ENCODE results near the gene CDCA8.

Gene CDCA8

DNA sequence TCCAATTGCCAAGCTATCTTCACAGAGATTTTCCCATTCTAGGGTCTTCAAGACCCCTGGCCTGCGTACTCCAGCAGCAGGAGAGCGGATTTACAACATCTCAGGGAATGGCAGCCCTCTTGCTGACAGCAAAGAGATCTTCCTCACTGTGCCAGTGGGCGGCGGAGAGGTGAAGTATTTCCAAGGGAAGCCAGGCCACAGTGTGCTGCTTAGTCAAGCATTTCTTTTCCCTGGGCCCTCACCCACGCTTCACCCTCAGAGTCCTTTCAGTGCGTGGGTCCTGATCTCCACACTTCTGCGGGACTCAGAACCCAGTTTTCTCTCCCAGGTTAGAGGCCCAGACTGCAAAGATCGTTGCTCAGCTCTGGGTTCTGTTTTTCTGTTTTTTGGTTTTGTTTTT, 13.1 kb downstream of the CDCA8 start:
- Histone ChIP-seq H3K4me3 (ENCODE audit: low read length) (no peak overlapping the region), H3K9me3 (ENCODE audit: control insufficient read depth, insufficient read depth, low read length) (no peaks in the 10 kb centered on the region), H3K9me2 (replicated peaks; ENCODE audit: control insufficient read depth, low read length) (no peaks in the 10 kb centered on the region), H3K4me1 (ENCODE audit: control insufficient read depth, low read length) (no peaks in the 10 kb centered on the region), H3K79me2 (ENCODE audit: control insufficient read depth, low read length) (no peaks in the 10 kb centered on the region), H3K36me3 (ENCODE audit: control insufficient read depth, low read length) (peaks cover 91% of the 10 kb centered on the region), H4K20me1 (ENCODE audit: control insufficient read depth, insufficient read depth, low read depth, low read length) (no peaks in the 10 kb centered on the region), H3F3A (ENCODE audit: control insufficient read depth, insufficient read depth) (no peaks in the 10 kb centered on the region), H3K27ac (ENCODE audit: low read depth, low read length) (no peak overlapping the region), H3K4me2 (ENCODE audit: low read length) (no peak overlapping the region), H3K27me3 (ENCODE audit: control insufficient read depth, low read length) (no peaks in the 10 kb centered on the region)
- no peak for TF ChIP-seq EZH2phosphoT487 (IDR thresholded peaks at IDR 0.05; ENCODE audit: borderline replicate concordance, low read length)
- TF ChIP-seq, protein P1, sequence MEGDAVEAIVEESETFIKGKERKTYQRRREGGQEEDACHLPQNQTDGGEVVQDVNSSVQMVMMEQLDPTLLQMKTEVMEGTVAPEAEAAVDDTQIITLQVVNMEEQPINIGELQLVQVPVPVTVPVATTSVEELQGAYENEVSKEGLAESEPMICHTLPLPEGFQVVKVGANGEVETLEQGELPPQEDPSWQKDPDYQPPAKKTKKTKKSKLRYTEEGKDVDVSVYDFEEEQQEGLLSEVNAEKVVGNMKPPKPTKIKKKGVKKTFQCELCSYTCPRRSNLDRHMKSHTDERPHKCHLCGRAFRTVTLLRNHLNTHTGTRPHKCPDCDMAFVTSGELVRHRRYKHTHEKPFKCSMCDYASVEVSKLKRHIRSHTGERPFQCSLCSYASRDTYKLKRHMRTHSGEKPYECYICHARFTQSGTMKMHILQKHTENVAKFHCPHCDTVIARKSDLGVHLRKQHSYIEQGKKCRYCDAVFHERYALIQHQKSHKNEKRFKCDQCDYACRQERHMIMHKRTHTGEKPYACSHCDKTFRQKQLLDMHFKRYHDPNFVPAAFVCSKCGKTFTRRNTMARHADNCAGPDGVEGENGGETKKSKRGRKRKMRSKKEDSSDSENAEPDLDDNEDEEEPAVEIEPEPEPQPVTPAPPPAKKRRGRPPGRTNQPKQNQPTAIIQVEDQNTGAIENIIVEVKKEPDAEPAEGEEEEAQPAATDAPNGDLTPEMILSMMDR (IDR thresholded peaks at IDR 0.05; ENCODE audit: low read depth, low read length, poor library complexity, severe bottlenecking), result no peak

DNA sequence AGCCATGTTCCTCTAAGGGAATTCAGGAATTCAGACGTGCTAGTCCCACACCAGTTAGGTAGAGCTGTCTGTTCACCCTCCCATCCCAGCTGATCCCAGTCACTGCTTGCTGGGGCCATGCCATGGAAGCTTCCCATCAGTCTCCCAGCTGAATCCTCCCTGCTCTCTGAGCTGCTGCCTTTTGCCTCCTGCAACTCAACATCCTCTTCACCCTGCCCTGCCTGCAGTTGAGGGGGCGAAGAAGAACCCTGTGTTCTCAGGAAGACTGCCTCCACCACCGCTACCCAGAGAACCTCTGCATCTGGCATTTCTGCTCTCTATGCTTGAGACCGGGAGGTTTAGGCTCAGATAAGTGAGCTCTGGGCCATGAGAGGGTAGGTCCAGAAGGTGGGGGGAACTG, 16.2 kb downstream of the CDCA8 start:
- H3K4me2 ChIP-seq (ENCODE audit: low read length), result no peak overlapping the region
- TF ChIP-seq, protein P1 (IDR thresholded peaks at IDR 0.05; ENCODE audit: low read depth, low read length, poor library complexity, severe bottlenecking), result no peak
- TF ChIP-seq EZH2phosphoT487 (IDR thresholded peaks at IDR 0.05; ENCODE audit: borderline replicate concordance, low read length), result no peak
- no peaks in the 10 kb centered on the region for H3K9me2 ChIP-seq (replicated peaks; ENCODE audit: control insufficient read depth, low read length)
- H3K36me3 ChIP-seq (ENCODE audit: control insufficient read depth, low read length), result peaks cover 72% of the 10 kb centered on the region
- no peak overlapping the region for H3K4me3 ChIP-seq (ENCODE audit: low read length)
- no peaks in the 10 kb centered on the region for H3K79me2 ChIP-seq (ENCODE audit: control insufficient read depth, low read length)
- H3F3A ChIP-seq (ENCODE audit: control insufficient read depth, insufficient read depth), result peaks cover 9% of the 10 kb centered on the region
- H3K9me3 ChIP-seq (ENCODE audit: control insufficient read depth, insufficient read depth, low read length), result no peaks in the 10 kb centered on the region
- H3K4me1 ChIP-seq (ENCODE audit: control insufficient read depth, low read length), result no peaks in the 10 kb centered on the region
- H3K27me3 ChIP-seq (ENCODE audit: control insufficient read depth, low read length), result no peaks in the 10 kb centered on the region
- no peaks in the 10 kb centered on the region for H4K20me1 ChIP-seq (ENCODE audit: control insufficient read depth, insufficient read depth, low read depth, low read length)
- H3K27ac ChIP-seq (ENCODE audit: low read depth, low read length), result no peak overlapping the region

DNA sequence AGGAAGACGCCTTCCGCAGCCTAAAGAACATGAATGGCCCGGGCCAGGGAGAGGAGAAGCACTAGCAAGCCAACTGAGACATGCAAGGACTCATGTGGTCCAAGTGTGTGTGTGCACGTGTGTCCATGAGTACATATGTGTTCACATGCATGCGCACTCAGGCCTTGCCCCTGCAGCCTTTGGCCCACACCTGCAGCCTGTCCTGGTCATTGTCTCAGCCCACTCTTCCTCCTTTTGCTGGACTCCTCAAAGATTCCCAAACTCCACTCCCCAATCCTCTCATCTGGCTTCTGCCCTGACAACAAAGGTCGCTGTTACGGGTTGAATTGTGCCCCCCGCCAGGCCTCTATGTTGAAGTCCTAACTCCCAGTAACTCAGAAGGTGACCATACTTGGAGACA, 21.9 kb downstream of the CDCA8 start:
- H3K4me2 ChIP-seq (ENCODE audit: low read length), result no peak overlapping the region
- H3K79me2 ChIP-seq (ENCODE audit: control insufficient read depth, low read length), result no peaks in the 10 kb centered on the region

More for the DNA sequence above, 21.9 kb downstream of the CDCA8 start:
- no peaks in the 10 kb centered on the region for H3K9me3 ChIP-seq (ENCODE audit: control insufficient read depth, insufficient read depth, low read length)
- H3F3A ChIP-seq (ENCODE audit: control insufficient read depth, insufficient read depth), result peaks cover 9% of the 10 kb centered on the region
- TF ChIP-seq EZH2phosphoT487 (IDR thresholded peaks at IDR 0.05; ENCODE audit: borderline replicate concordance, low read length), result no peak
- TF ChIP-seq, protein P1 (IDR thresholded peaks at IDR 0.05; ENCODE audit: low read depth, low read length, poor library complexity, severe bottlenecking), result no peak
- H3K9me2 ChIP-seq (replicated peaks; ENCODE audit: control insufficient read depth, low read length), result no peaks in the 10 kb centered on the region
- H4K20me1 ChIP-seq (ENCODE audit: control insufficient read depth, insufficient read depth, low read depth, low read length), result no peaks in the 10 kb centered on the region
- H3K27me3 ChIP-seq (ENCODE audit: control insufficient read depth, low read length), result no peaks in the 10 kb centered on the region
- H3K36me3 ChIP-seq (ENCODE audit: control insufficient read depth, low read length), result peaks cover 23% of the 10 kb centered on the region
- H3K27ac ChIP-seq (ENCODE audit: low read depth, low read length), result no peak overlapping the region
- H3K4me1 ChIP-seq (ENCODE audit: control insufficient read depth, low read length), result no peaks in the 10 kb centered on the region
- H3K4me3 ChIP-seq (ENCODE audit: low read length), result no peak overlapping the region
